Activated T-cell treated with anti-CD3 and anti-CD28 coated beads, Interleukin-2, amount 50 U/mL, for 48 hours (primary cell): Measurements from ENCODE around the gene CCIN.

ENCODE experiments used
- DNase-seq, 2 experiments: peaks; one replicate each; pipeline ENCODE4 v3.0.0-alpha.2; 2020

CCIN gene

GRCh38 chr9:36193023-36193422 lies 23.8 kb downstream of the CCIN start:
- no peak for DNase-seq

- no peak for DNase-seq
Measured at GRCh38 chr9:36194326-36195000, 25.3 kb downstream of the CCIN start.

- no peak for DNase-seq
Measured at GRCh38 chr9:36204906-36205547, 35.8 kb downstream of the CCIN start.

- DNase-seq, result no peak
Measured at GRCh38 chr9:36207016-36207415, 37.8 kb downstream of the CCIN start.

- no peak for DNase-seq
Measured at GRCh38 chr9:36207546-36208012, 38.4 kb downstream of the CCIN start.

GRCh38 chr9:36208521-36209253 lies 39.5 kb downstream of the CCIN start:
- no peak for DNase-seq

GRCh38 chr9:36210722-36211121 lies 41.5 kb downstream of the CCIN start:
- DNase-seq, result no peak

- DNase-seq, result no peak
Measured at GRCh38 chr9:36211510-36211909, 42.3 kb downstream of the CCIN start.

GRCh38 chr9:36213387-36213786 lies 44.2 kb downstream of the CCIN start:
- no peak for DNase-seq

- no peak for DNase-seq
Measured at GRCh38 chr9:36213989-36214388, 44.8 kb downstream of the CCIN start.

GRCh38 chr9:36214571-36214970 lies 45.4 kb downstream of the CCIN start:
- no peak for DNase-seq

- no peak for DNase-seq
Measured at GRCh38 chr9:36217256-36217968, 48.2 kb downstream of the CCIN start.

GRCh38 chr9:36218011-36218410 lies 48.8 kb downstream of the CCIN start:
- no peak for DNase-seq

GRCh38 chr9:36218411-36218901 lies 49.3 kb downstream of the CCIN start:
- peak in 1 of 2 experiments; percentile 38 for DNase-seq
